ENCODE data around the gene SCN7A. TPM values are rescaled to one million over a fixed set of nuclear protein-coding genes. Genes with fewer than 3 reads are reported as not detected.

SCN7A gene
- total and polyA plus RNA-seq, 2 of the 4 experiments (the other 2 are of a cell fraction): 0.39 to 0.90 TPM

- Histone ChIP-seq H3K14ac (replicated peaks; ENCODE audit: low read depth, low read length) (no peak overlapping the region), H4K5ac (ENCODE audit: low read depth, low read length) (no peak overlapping the region), H3K79me1 (ENCODE audit: low read depth in 1 of 2, low read length in 2 of 2) (no peaks in the 10 kb centered on the region), H2AK5ac (ENCODE audit: low read depth, low read length) (no peak overlapping the region), H3K9me1 (ENCODE audit: insufficient read depth, low read length) (no peaks in the 10 kb centered on the region), H2BK120ac (ENCODE audit: low read depth, low read length) (no peak overlapping the region), H3K4ac (ENCODE audit: low read depth, low read length) (no peak overlapping the region), H3K23ac (ENCODE audit: low read depth, low read length) (no peak overlapping the region), H2BK5ac (ENCODE audit: low read depth, low read length, poor library complexity, severe bottlenecking) (no peak overlapping the region), H2AK9ac (replicated peaks; ENCODE audit: low read depth, low read length, poor library complexity) (no peak overlapping the region), H3K18ac (ENCODE audit: low read depth, low read length) (no peak overlapping the region), H3K27ac (ENCODE audit: insufficient read depth, low read length) (no peak overlapping the region), H3K9me3 (ENCODE audit: control insufficient read depth, insufficient read depth, low read length) (no peaks in the 10 kb centered on the region), H4K20me1 (ENCODE audit: insufficient read depth, low read length) (no peaks in the 10 kb centered on the region), H3K4me2 (ENCODE audit: low read depth, low read length) (no peak overlapping the region), H3K56ac (ENCODE audit: extremely low read depth, insufficient read depth, low read length) (no peak overlapping the region), H4K91ac (ENCODE audit: insufficient read depth, low read depth, low read length) (no peak overlapping the region), H3K9ac (ENCODE audit: low read depth, low read length) (no peak overlapping the region), H3K4me1 (ENCODE audit: control insufficient read depth, insufficient read depth, low read length) (no peaks in the 10 kb centered on the region), H2BK20ac (ENCODE audit: low read depth, low read length) (no peak overlapping the region), H3K27me3 (ENCODE audit: control insufficient read depth, insufficient read depth, low read length) (no peaks in the 10 kb centered on the region), H3K36me3 (ENCODE audit: control insufficient read depth, insufficient read depth, low read length) (no peaks in the 10 kb centered on the region), H2AFZ (replicated peaks; ENCODE audit: low read length, poor library complexity) (no peak overlapping the region), H4K8ac (ENCODE audit: low read depth in 2 of 2, low read length in 2 of 2) (no peak overlapping the region), H3K4me3 (ENCODE audit: insufficient read depth, low read depth, low read length) (no peak overlapping the region), H2BK15ac (ENCODE audit: low read depth, low read length) (no peak overlapping the region)
- BruUV-seq (replicated peaks): no TSS peak
- WGBS, 2 experiments (ENCODE audit: extremely low coverage in 2 of 2, insufficient read length in 1 of 2): no CpG with 5 or more reads among the region's 1 CpG
- ATAC-seq (ENCODE audit: low read depth) (no peak), DNase-seq (no peak)
- intact Hi-C loops (cut with micrococcal nuclease): no loop called here
- POLR2A ChIA-PET (ENCODE audit: unreplicated experiment): no interaction called here
- CTCF ChIA-PET: no interaction called here
- TF ChIP-seq CTCF (conservative IDR thresholded peaks at IDR 0.05; ENCODE audit: low read depth, low read length) (no peak), MAFK (IDR thresholded peaks at IDR 0.05; ENCODE audit: low read depth, low read length) (no peak), RCOR1 (IDR thresholded peaks at IDR 0.05; ENCODE audit: insufficient replicate concordance, low read length) (no peak), CHD1 (IDR thresholded peaks at IDR 0.05; ENCODE audit: low read depth, low read length) (no peak), MXI1 (IDR thresholded peaks at IDR 0.05; ENCODE audit: borderline replicate concordance, low read depth, low read length) (no peak), ELK1 (IDR thresholded peaks at IDR 0.05; ENCODE audit: borderline replicate concordance, low read depth, low read length) (no peak), NFE2L2 (IDR thresholded peaks at IDR 0.05; ENCODE audit: low read depth, low read length) (no peak), FOS (IDR thresholded peaks at IDR 0.05; ENCODE audit: low read depth, low read length) (no peak)
- TF ChIP-seq, protein P1, sequence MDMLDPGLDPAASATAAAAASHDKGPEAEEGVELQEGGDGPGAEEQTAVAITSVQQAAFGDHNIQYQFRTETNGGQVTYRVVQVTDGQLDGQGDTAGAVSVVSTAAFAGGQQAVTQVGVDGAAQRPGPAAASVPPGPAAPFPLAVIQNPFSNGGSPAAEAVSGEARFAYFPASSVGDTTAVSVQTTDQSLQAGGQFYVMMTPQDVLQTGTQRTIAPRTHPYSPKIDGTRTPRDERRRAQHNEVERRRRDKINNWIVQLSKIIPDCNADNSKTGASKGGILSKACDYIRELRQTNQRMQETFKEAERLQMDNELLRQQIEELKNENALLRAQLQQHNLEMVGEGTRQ (IDR thresholded peaks at IDR 0.05; ENCODE audit: low read depth, low read length): no peak
- dilution Hi-C loops (cut with HindIII; ENCODE audit: low sequenced_read_pairs, unreplicated experiment): no loop called here
- in situ Hi-C loops (cut with MboI; ENCODE audit: low sequenced_read_pairs): loop anchor here (10.0 kb wide), 1 partner anchor 196 kb away; no protein-coding TSS in a partner anchor
These were observed 113.4 kb downstream of the SCN7A start for GRCh38 chr2:166380615-166381014.
